TTC549 (cell line): ENCODE measurements around the gene PSME1.

Experiments
- FAIRE-seq: peaks from 2 replicates; lab custom pipeline; 2012; peaks lifted over from hg19 to GRCh38; lab: Jason Lieb, UNC

Gene PSME1

DNA sequence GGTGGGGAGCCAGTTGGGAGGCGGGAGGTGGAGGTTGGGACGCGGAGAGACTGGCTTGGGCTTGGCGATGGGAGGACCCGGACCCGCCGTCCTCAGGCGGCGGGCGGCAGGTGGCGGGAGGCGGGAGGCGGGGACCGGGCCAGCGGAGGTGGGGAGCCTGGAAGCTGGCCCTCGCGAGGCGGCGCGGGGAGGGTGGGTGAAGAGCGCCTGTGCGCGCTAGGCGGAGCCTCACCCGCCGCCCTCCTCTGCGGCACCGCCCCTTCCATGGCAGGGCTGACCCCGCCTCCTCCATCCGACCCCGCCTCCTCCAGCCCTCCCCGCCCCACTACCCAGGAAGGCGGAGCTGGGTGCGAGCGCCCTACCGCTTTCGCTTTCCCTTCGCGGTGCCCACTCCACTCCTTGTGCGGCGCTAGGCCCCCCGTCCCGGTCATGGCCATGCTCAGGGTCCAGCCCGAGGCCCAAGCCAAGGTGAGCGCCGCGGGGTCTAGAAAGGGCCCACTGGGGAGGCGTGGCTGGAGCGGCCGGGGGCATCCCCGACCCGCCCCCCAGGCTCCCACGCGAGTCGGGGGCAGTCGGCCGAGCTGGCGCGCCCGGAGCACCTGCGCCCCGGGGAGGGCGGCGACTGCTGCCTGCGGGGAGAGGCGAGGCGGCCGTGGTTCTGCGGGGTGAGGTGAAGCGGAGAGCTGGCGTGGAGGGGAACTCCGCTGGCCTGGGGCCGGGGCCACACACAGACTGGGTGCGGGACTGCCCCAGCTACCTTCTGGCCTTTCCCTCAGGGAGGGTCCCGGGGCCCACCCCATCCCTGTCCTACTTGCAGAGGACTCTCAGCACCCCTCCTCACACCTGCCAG lies at the start of gene PSME1:
TSS of gene PSME1 (plus strand) at position 361 of the 850 bp plus-strand sequence. CDS start at position 430, 69 bp downstream.
- FAIRE-seq = no peak

DNA sequence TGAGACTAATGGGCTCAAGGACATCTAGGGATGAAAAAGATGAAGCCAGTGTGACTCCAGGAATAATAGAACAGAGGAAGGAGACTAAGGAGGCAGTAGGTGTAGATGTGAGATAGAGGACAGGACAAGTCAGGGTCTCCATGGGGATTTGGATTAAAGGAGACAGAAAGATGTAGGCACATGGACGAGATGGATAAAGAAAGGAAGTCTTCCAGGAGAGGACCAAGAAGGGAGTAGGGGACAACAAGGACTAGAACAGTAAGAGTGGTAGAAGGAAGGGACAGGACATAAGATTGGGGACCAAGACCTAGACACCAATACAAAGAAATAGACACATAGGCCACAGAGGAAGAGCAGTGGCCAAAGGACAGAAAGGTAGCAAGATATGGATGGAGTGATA lies 49.0 kb upstream of the PSME1 start:
- no peak for FAIRE-seq

DNA sequence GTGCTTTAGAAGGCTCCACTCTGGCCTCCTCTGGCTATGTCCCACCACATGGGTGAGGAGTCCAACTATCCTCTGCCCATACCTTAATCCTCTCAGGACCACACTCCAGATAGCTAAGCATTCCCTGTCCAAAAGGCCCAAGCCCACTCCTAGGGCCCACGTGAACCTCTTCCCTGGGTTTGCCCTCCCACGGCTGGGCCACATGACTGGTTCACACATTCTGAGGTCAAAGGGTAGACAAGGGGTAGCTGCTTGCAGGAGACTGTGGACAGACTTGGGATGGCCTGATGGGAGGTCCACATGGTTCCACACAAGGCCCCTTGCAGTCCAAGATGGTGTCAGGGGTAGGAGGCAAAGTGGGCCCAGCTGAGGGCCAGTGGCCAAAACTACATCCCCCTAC lies 47.9 kb upstream of the PSME1 start:
- no peak for FAIRE-seq

DNA sequence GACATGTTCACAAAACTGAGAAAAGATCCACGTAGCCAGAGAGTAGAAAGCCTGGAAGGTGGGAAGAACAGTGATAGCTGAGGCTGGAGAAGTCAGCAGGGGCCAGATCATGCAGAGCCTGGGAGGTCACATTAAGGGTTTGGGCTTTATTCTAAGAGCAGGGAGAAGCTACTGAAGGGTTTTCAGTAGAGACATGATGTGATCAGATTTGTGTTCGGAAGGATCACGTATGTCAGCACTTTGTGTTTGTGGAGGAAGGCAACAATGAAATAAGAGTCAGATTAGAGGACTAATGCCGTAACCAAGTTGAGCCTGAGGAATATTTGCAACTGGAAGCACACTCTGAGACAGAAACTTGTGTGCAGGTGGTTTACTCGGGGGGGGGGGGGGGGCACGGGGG lies 46.1 kb upstream of the PSME1 start:
- FAIRE-seq = no peak

DNA sequence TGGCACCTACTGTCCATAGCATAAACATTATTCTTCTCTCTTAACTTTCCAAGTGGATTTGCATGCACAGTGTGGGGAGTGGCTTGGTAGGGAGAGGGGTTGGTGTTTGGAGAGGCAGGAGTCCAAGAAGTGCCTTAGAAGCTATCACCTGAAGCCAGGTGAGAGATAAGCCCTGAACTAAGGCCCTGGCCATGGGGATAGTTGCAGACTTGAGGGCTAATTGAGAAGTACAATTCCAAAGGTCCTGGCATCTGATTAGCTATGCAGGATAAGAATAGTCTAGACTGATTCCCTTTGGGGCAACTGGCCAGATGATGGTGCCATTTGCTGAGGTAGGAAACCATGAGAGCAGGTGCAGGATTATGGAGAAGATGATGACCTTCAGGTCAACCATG lies 43.9 kb upstream of the PSME1 start:
- no peak for FAIRE-seq

DNA sequence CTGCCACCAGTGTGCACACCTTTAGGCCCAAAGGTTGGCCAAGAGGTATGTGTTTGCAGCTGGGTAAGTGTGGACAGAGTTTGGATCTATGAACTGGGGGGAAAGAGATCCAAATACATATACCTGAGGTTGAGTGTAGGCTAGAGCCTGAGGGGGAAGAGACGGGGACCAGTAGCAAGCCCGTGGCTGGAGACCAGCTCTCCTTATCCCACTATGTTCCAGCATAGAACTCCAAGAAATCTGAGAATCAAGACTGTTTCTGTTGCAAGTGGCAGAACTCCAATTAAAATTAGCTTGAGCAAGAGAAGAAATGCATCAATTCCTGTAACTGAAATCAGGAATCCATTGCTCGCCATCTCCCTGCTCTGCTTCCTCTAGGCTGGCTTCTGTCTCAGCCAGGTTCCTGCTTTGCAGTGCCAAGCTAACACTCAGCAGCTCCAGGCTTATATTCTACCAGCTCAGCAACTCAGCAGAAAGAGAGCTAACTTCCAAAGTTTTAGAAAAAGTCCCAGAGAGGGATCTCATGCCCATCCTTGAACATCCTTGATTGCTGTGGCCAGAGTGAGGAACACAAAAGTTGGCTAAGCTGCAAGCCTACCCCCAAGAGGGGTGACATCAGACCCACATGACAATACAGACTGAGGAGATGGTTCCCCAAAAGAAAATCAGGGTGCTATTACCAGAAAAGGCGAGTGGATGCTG lies 43.3 kb upstream of the PSME1 start:
- FAIRE-seq = no peak

DNA sequence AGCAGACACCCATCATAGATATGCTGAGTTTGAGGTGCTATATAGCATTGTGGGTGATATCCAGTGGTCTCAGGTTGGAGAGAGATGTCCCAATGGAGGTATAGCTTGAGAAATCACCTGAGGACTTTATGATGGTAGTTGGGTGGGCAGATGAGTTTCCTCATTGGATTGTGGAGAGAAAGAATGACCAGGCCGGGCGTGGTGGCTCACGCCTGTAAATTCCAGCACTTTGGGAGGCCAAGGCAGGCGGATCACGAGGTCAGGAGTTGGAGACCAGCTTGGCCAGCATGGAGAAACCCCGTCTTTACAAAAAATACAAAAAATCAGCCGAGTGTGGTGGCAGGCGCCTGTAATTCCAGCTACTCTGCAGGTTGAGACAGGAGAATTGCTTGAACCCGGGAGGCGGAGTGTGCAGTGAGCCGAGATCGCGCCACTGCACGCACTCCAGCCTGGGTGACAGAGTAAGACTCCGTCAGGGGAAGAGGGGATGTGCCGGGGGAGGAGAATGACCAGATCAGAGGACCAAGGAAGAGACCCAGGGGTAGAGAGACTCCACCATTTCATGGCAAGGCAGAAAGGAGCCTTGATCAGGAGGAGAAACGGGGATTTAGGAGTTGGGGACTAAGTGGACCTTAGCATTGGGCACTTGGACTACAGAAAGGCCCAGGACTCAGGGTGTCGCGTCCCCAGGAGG lies 42.6 kb upstream of the PSME1 start:
- no peak for FAIRE-seq

DNA sequence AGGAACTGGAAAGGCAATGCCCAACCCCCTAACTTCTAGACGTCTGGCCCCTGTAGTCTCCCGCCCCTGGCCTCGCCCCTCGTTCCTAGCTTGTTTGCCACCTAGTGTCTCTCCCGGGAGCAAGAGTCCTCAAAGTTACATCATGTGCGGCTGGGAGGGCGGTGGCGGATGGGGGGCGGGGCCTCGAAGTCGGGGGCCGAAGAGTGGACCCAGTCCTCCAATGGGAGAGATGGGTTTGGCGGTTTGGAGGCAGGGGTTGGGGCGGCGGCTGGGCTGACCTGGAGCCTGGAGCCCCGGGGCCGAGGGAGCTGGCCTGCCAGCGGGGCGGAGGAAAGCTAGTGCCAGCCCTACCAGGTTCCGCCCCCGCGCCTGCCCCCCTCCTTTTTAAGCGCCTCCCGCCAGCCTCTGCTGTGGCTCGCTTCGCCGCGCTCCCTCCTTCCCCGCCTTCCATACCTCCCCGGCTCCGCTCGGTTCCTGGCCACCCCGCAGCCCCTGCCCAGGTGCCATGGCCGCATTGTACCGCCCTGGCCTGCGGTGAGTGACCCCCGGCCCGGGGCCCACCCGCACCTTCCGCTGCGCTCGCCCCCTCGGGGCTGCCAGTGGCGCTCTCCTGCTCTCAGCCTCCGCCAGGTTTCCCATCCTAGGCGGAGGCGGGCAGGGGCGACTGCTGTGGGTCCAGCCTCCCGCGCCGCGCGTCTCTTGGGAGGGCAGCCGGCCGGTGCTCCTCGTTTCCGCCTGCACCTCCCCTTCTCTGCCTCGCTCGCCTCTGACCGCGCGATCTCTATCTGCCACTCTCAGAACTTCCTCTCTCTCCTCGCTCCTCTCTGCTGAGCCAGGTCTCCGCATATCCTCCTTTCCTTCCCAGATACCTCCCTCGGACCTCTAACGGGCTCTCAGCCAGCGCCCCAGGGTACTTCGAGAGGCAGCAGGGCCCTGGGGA lies 41.8 kb upstream of the PSME1 start, which contains the start of gene PCK2:
TSS of gene PCK2 (plus strand) at position 411 of the 940 bp plus-strand sequence. CDS start at position 506, 95 bp downstream.
- no peak for FAIRE-seq

DNA sequence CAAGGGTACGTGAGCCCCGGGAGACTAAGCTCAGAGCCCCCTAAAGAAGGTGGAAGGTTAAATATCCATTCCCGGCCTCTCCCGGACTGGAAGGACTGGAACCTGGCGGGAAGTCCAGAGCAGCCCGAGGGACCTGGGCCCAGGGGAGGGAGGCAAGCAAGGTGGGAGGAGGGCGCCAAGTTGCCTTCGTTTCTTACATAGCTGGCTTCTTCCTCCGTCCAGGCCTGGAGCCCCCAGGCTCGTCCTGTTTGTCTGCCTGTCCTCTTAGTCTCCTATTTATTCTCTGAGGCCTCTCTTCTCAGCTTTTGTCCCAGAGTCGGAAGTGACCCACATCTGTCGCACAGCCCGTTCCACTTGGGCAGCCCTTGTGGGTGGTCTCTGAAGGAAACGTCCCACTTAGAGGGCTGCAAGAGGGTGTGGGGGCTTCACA lies 41.1 kb upstream of the PSME1 start:
- FAIRE-seq = no peak

DNA sequence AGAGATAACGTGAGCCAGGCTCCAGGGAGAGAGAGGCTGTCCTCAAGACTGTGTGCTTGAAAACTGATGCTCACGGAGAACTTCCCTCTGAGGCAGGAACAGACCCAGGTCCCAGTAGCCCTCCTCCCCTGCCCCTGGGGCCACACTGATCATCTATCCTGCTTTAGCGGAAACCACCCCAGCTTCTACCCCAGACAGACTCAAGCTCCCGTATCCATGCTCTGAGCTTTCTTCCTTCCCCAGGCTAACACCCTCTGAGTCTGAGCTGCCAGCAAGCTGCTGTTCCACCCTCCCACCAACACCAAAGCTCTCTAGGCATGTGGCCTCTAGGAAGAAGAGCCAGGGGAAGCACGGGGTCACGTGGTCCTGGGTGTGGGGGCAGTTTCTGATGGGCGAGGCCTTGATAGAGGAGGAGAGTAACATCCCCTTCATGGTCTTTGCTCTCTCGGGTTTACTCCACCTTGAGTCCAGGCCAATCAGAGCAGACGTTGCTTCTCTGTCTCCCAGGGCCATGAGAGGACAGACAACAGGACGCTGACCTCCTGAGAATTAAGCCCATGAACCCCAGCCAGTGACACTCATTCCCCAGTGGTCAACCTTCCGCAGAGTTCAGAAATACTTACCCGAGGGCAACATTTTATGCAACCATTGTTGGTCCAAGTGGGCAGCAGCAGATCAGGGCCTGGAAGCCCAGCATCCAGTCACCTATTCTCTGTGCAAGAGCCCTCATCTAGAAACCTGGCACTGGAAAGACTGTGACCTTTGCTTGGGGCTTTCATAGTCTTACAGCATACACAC lies 40.5 kb upstream of the PSME1 start:
- no peak for FAIRE-seq

DNA sequence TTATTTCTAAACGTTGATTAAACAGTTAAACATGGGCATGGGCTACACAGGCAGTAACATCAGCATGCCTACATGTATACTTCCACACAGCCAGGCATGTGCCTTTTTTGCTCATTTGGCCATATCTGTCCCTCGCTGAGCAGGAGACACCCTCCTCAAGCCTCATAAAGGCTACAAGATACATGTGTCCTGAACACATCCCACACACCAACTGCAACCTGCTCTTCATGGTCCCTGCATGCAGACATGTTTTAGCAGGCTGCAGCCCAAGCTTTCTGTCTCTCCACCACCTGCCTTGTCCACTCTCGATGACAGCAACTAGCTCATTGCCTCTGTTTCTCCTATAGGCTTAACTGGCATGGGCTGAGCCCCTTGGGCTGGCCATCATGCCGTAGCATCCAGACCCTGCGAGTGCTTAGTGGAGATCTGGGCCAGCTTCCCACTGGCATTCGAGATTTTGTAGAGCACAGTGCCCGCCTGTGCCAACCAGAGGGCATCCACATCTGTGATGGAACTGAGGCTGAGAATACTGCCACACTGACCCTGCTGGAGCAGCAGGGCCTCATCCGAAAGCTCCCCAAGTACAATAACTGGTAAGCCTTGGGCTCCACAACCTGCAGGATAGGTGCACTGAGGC lies 39.3 kb upstream of the PSME1 start:
- no peak for FAIRE-seq

DNA sequence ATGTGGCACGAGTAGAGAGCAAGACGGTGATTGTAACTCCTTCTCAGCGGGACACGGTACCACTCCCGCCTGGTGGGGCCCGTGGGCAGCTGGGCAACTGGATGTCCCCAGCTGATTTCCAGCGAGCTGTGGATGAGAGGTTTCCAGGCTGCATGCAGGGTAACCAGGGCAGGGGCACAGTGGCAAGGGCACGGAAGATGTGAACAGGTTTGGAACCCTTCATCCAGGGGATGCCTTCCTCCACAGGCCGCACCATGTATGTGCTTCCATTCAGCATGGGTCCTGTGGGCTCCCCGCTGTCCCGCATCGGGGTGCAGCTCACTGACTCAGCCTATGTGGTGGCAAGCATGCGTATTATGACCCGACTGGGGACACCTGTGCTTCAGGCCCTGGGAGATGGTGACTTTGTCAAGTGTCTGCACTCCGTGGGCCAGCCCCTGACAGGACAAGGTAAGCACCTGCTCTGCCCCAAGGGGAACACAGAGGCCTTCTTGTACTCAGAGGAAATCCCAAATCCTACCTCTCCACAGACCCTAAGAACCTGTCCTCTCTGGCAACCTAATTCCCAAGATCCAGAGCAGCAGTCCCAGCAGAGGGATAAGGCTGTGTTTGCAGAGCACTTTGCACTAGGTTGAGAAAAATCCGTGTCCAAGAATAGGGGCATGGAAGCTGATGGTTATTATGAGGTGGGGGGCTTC lies 37.6 kb upstream of the PSME1 start:
- FAIRE-seq = no peak

DNA sequence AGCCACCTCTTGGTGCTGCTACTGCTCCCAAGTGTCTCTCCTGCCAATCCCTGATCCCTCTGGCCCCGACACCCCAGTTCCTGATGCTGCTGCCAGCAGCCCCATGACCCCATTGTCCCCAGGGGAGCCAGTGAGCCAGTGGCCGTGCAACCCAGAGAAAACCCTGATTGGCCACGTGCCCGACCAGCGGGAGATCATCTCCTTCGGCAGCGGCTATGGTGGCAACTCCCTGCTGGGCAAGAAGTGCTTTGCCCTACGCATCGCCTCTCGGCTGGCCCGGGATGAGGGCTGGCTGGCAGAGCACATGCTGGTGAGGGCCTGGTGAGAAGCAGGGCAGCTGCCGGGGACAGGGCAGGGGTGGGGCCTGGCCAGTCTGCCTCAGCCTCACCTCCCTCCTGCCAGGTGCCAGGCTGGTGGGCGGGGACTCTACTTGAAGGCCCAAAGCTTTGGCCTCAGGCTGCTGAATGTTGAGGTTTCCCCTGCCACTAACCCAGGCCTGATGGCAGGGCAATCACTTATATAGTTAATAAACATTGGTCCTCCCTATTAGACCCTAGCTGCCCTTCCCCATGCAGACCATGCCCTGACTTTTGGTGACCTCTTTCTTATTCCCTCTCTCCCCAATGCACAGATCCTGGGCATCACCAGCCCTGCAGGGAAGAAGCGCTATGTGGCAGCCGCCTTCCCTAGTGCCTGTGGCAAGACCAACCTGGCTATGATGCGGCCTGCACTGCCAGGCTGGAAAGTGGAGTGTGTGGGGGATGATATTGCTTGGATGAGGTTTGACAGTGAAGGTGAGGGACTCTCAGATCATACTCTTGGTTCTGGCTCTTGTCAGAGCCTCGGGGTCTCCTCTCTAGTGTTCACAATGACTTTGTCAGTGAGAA lies 36.8 kb upstream of the PSME1 start:
- no peak for FAIRE-seq

DNA sequence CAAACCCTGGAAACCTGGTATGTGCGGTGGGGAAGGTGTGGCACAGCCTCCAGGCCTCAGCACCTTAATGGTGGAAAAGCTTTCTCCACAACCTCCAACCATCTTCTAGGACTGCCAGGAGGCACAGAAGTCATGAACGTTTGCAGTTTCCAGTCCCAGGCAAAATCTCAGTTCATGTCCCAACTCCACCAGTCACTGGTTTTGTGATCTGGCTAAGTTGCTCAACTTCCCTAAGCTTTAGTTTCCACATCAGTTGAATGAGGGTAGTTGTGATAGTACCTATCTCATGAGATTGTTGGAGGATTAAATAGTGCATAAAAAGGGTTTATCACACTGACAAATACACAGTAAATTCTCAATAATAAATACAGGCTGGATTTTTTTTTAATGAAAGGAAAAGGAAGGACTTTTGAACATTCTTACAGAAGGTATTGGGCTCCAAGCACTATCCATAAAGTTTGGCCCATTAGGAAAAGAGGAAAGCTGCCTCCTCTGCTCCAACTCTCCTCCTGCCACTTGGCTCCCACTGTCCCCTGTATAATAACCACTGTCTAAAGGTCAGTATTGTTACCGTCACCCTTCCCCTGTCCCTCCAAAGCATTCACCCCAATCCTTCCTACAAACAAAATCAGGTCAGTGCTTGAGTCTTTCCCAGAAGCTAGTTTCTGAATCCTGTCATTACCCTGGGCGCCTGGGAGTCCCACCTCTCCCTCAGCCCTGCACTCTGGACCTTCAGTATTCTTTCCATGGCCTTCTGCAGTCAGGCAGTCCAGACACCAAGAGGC lies 35.6 kb upstream of the PSME1 start:
- FAIRE-seq = no peak

DNA sequence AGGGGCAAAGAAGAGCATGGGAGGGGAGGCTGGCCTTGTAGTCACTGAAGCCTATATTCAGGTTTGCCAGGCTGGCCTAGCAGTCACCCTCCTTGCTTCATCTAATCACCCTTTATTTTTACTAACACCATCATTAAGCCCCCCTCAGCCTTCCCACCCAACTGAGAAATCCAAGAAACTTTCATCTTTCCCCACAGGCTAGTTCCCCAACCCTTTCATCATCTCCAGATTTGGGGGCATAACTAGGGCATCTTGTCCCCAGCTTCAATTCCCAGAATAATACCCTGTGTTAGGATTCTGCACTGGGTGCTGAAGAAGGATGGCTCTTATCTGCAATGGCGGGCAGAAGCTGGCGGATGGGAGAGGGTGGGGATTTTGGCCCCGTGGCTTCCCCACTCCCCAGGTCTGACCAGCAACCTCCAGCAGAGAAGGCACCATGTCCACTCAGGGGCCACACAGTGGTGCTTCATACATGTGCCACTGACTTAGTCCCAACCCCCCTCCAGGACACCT lies 35.0 kb upstream of the PSME1 start:
- no peak for FAIRE-seq

DNA sequence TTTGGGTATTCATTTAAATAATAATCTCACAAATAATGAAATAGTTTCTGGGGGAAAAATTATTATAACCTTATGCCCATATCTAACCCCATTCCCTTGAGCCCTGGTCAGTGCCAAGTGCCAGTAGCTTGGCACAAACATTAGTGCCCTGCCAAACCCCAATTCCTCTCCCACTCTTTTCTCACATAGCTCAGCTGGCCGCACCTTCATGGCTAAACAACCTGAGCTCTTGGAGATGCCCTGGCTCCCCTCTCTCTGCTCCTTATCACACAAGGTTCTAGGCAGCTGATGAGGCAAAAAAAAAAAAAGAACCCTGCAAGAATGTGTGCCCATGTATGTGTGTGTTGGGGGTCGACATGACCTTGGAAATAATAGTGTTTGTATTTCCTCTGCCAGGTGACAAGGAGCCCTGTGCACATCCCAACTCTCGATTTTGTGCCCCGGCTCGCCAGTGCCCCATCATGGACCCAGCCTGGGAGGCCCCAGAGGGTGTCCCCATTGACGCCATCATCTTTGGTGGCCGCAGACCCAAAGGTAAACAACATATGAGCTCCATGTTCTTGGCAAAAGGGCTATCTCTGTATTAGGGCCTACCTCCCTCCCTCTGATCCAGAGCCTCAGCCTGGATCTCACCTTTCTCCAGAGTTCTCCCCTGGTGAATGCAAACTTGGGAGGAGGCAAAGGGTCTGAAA lies 33.5 kb upstream of the PSME1 start:
- FAIRE-seq = no peak

DNA sequence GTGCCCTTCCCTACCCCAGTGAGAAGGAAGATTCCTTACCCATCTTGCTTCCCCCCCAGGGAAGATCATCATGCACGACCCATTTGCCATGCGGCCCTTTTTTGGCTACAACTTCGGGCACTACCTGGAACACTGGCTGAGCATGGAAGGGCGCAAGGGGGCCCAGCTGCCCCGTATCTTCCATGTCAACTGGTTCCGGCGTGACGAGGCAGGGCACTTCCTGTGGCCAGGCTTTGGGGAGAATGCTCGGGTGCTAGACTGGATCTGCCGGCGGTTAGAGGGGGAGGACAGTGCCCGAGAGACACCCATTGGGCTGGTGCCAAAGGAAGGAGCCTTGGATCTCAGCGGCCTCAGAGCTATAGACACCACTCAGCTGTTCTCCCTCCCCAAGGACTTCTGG lies 32.5 kb upstream of the PSME1 start:
- no peak for FAIRE-seq
